ENCODE results near the gene CLUH.

GRCh38 chr17:2711608-2712299, at the start of gene CLUH:
- TF ChIP-seq, protein P1, sequence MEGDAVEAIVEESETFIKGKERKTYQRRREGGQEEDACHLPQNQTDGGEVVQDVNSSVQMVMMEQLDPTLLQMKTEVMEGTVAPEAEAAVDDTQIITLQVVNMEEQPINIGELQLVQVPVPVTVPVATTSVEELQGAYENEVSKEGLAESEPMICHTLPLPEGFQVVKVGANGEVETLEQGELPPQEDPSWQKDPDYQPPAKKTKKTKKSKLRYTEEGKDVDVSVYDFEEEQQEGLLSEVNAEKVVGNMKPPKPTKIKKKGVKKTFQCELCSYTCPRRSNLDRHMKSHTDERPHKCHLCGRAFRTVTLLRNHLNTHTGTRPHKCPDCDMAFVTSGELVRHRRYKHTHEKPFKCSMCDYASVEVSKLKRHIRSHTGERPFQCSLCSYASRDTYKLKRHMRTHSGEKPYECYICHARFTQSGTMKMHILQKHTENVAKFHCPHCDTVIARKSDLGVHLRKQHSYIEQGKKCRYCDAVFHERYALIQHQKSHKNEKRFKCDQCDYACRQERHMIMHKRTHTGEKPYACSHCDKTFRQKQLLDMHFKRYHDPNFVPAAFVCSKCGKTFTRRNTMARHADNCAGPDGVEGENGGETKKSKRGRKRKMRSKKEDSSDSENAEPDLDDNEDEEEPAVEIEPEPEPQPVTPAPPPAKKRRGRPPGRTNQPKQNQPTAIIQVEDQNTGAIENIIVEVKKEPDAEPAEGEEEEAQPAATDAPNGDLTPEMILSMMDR (IDR thresholded peaks at IDR 0.05): no peak
- TF ChIP-seq EP300 (IDR thresholded peaks at IDR 0.05): peak; percentile 59
- TF ChIP-seq POLR2A (IDR thresholded peaks at IDR 0.05): peak; percentile 52

All from ovary (tissue), 3 donors.